Hematopoietic multipotent progenitor cell treated with erythropoietin and hydrocortisone succinate and interleukin-3 and kit ligand, for 8 days (in vitro differentiated cells): Measurements from ENCODE around the gene MMP3.
"Not testable (repeated sequence)": the region's sequence is repeated elsewhere in the genome, so short reads cannot be mapped to it uniquely, and the experiment has no call there.

Source experiments
- DNase-seq: peaks from one replicate; pipeline ENCODE4 v3.0.0-alpha.2; 2015

The MMP3 gene

GRCh38 chr11:102843489-102843888 is at the start of gene MMP3:
Gene MMP3 (minus strand): TSS chr11:102843609. CDS start chr11:102843546, 63 bp downstream.
- no peak for DNase-seq

GRCh38 chr11:102891736-102892135 is 48.3 kb upstream of the MMP3 start:
- no peak for DNase-seq

GRCh38 chr11:102886999-102887398 is 43.6 kb upstream of the MMP3 start:
- DNase-seq = no peak

DNA sequence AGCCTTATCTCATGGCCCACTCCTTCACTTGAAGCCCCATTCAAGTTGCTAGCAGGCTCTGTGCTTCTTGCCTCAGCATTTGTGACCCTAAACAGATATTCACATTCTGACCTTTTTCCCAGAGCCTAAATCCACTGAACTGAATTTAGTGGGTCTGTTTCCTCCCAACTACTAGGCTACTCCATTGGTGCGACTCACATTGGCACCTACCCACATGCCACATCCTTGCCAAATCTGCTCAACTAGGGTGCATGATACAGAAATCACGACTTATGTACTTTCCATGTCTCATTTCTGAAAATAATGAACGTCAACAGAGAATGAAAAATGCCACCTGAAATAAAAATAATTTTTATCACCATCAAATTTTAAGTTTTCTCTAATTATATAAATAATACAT is 39.7 kb upstream of the MMP3 start:
- DNase-seq = no peak

DNA sequence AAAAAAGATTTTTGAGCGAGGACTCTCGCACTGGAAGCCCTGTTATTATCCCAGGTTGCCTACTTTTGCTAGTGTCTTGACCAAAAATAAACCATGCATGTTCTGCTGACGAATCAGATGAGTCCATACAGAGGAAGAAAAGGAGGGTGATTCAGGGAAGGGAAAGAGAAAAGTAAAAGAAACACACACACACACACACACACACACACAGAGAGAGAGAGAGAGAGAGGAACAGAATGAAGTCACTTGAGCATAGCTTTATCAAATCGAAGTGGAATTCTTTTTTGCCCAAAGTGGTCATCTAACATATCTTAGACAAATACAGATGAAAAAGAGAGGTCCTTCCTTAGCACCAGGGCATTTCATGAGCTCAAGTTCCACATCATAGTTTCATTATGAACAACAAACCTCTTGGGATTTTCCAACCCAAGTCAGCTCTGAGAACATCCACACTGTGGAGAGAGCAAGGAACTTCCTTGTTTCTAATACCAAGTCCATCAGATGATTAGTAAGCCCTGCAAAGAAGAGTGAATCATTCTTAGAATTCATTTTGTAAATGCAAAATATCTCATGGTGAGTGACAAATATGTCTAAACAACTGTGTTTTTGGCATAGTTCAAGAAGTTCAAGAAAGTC is 39.1 kb upstream of the MMP3 start:
- no peak for DNase-seq

DNA sequence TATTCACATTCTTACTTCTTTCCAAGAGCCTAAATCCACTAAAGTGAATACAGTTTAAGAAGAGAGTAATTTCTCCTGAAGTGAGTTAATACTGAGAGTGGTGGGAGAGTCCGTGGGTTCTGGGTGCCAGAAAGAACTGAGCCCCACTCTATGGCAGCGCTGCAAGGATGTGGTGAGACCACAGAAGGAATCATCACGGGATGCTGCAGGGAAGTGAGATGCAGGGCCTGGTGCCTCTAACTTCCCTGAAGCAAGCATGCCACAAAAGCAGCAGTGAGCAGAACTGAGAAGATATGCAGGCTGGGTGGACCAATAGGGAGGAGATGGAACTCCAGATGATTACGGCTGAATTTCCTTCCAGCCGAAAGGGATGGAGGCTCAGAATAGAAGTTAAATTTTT is 36.4 kb upstream of the MMP3 start:
- DNase-seq = no peak

DNA sequence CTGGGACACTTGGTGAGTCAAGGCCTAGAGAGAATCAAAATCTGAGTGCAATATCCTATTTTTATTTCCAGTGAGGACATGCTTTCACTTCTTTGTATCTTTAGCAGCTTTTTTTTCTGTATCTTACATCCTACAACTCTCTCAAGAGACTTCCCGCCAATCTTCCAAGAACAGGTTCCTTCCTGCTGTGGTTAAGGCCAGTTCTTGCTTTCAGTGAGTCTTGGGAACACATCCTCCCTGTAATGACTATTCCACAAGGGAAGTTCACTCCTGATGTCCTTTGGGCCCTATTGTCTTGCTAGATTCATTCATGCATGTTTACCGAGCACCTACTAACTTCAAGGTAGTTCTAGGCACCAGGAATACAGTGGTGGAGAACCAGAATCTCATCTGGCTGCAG is 35.2 kb upstream of the MMP3 start:
- no peak for DNase-seq

- no peak for DNase-seq
Measured at GRCh38 chr11:102874852-102875251, 31.4 kb upstream of the MMP3 start, which contains the start of gene MMP12. Gene MMP12 (minus strand): TSS chr11:102874982. CDS start chr11:102874937, 45 bp downstream.

DNA sequence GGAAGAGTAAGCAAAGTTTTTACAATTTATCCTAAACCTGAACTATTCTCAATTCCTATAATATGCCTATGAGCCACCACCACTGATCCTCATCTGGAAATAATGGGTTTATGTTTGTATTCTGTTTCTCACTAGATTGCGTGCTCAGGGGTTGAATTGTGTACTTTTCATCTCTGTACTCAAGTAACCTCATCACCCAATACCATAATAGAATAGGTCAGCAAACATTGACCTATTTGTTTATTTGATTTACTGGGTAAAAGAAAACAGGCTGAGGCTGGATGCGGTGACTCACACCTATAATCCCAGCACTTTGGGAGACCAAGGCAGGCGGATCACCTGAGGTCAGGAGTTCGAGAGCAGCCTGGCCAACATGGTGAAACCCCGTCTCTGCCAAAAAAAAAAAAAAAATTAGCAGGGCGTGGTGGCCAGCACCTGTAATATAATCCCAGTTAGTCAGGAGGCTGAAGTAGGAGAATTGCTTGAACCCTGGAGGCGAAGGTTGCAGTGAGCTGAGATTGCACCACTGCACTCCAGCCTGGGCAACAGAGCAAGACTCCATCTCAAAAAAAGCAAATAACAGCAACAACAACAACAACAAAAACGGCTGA is 26.1 kb upstream of the MMP3 start:
- DNase-seq = not testable (repeated sequence)

GRCh38 chr11:102868339-102868738 is 24.9 kb upstream of the MMP3 start:
- no peak for DNase-seq

GRCh38 chr11:102864724-102865123 is 21.3 kb upstream of the MMP3 start:
- no peak for DNase-seq

- no peak for DNase-seq
Measured at GRCh38 chr11:102853956-102854355, 10.5 kb upstream of the MMP3 start.

DNA sequence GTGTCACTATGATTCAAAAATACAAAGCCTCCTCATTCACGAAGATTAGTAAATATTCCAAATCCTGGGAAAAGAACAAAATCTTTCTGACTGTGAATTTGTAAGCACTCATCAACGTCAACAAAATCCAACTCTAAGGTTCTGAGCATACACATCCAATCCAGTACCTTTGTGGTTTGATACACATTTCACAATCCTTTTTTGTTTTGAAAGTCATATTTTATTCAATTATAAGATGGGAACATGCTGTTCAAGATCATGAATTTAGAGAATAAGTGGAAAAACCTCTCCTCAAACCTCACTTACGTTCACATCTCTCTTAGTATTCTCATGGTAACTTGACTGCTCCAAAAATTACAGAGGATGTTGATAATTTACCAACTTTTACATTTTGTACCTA is 9.6 kb upstream of the MMP3 start:
- DNase-seq = no peak

- DNase-seq = no peak
Measured at GRCh38 chr11:102850973-102851745, 7.8 kb upstream of the MMP3 start.

GRCh38 chr11:102849311-102849710 is 5.9 kb upstream of the MMP3 start:
- no peak for DNase-seq

GRCh38 chr11:102846292-102846691 is 2.9 kb upstream of the MMP3 start:
- no peak for DNase-seq

DNA sequence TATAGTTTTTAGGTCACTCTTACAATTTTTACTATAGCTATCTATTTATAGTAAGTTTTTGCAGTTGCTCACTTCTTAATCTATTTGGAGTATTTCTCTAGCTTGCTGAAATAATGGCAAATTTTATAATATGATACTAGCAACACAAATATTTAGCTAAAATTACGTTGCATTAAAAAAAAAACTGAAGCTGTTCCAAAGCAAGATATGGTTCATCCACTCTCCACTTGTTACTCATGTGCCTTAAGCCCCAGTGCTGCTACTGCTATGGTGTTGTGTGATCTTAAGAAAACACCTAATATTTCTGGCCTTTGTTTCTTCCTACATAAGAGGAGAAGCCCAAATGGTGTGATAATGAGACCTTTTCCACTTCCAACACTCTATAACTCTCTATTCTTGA is 479 bp downstream of the MMP3 start:
- DNase-seq = no peak

DNA sequence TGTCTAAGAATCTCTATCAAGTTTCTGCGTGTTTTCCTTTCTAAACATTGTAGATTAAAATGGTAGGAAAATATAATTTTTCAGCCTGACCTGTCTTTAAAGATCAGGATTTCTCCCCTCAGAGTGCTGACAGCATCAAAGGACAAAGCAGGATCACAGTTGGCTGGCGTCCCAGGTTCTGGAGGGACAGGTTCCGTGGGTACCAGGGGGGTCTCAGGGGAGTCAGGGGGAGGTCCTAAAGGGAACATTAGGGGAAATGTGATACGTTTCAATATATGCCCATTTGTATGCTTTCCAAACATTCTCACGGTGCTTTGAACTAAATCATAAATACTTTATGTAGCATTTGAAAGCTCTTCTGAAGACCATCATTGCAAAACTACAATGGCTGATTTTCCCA is 3.4 kb downstream of the MMP3 start:
- no peak for DNase-seq

GRCh38 chr11:102837646-102838045 is 5.8 kb downstream of the MMP3 start:
- no peak for DNase-seq

- no peak for DNase-seq
Measured at GRCh38 chr11:102837156-102837555, 6.3 kb downstream of the MMP3 start.

- DNase-seq = no peak
Measured at GRCh38 chr11:102836290-102836875, 7.0 kb downstream of the MMP3 start.

GRCh38 chr11:102833731-102834130 is 9.7 kb downstream of the MMP3 start:
- no peak for DNase-seq

DNA sequence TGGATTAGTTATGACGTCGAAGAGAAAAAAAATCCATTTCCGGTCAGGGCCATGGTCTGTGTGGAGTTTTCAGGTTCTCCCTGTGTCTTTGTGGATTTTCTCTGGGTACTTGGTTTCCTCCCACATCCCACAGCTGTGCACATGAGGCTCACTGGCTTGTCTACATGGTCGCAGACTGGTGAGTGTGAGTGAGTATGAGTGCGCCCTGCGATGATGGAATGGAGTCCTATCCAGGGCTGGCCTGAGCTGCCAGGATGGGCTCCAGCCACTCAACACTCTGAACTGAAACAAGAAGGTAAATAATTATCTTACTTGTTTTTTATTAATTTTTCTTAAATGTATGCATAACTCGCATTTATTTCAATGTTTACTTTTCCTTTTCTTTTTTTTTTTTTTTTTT is 10.8 kb downstream of the MMP3 start:
- no peak for DNase-seq
